ENCODE measurements around the gene TANC1. TPM values are rescaled to one million over a fixed set of nuclear protein-coding genes. Genes with fewer than 3 reads are reported as not detected.

TANC1 gene
- total RNA-seq, 1 donor: 34.7 TPM

DNA sequence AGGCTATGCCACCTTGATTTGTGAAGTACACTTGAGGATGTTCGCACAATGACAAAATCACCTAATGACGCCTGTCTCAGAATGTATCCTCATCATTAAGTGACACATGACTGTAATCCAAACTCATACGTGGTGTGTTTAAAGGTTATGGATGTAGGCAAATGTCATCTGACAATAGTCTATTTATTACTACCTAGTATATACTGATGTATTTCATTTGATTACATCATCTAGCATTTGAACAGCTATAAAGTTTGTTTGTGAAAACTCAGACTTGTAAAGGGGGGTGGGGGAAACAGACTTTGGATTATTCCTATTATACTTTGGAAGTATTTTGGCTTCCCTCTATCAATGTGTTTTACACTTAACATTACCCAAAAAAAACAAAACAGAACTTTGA, 129.9 kb downstream of the TANC1 start:
- Histone ChIP-seq H3K4me1 (ENCODE audit: insufficient read depth, low read length) (peaks cover 18% of the 10 kb centered on the region), H3K79me2 (ENCODE audit: insufficient read depth, low read length) (peaks cover 15% of the 10 kb centered on the region), H4K20me1 (ENCODE audit: insufficient read depth, low read length) (no peaks in the 10 kb centered on the region), H3K4me2 (ENCODE audit: insufficient read depth, low read length) (no peak overlapping the region), H3K27ac (ENCODE audit: low read depth, low read length) (peak overlapping the region; percentile 18), H3K36me3 (ENCODE audit: insufficient read depth, low read length) (no peaks in the 10 kb centered on the region), H3K4me3 (ENCODE audit: insufficient read depth, low read length) (no peak overlapping the region), H3K9me3 (ENCODE audit: low read depth, low read length) (peaks cover 8% of the 10 kb centered on the region), H2AFZ (ENCODE audit: low read length) (no peak overlapping the region), H3K27me3 (ENCODE audit: insufficient read depth, low read length) (no peaks in the 10 kb centered on the region)
- DNase-seq (ENCODE audit: insufficient read length, low spot score, missing footprints): no peak
- TF ChIP-seq, protein P1, sequence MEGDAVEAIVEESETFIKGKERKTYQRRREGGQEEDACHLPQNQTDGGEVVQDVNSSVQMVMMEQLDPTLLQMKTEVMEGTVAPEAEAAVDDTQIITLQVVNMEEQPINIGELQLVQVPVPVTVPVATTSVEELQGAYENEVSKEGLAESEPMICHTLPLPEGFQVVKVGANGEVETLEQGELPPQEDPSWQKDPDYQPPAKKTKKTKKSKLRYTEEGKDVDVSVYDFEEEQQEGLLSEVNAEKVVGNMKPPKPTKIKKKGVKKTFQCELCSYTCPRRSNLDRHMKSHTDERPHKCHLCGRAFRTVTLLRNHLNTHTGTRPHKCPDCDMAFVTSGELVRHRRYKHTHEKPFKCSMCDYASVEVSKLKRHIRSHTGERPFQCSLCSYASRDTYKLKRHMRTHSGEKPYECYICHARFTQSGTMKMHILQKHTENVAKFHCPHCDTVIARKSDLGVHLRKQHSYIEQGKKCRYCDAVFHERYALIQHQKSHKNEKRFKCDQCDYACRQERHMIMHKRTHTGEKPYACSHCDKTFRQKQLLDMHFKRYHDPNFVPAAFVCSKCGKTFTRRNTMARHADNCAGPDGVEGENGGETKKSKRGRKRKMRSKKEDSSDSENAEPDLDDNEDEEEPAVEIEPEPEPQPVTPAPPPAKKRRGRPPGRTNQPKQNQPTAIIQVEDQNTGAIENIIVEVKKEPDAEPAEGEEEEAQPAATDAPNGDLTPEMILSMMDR (IDR thresholded peaks at IDR 0.05; ENCODE audit: extremely low read depth, low read depth, low read length): no peak

GRCh38 chr2:159098921-159099411, 130.5 kb downstream of the TANC1 start:
- H4K20me1 ChIP-seq (ENCODE audit: insufficient read depth, low read length): no peaks in the 10 kb centered on the region
- TF ChIP-seq, protein P1 (IDR thresholded peaks at IDR 0.05; ENCODE audit: extremely low read depth, low read depth, low read length): no peak
- H3K4me2 ChIP-seq (ENCODE audit: insufficient read depth, low read length): no peak overlapping the region
- DNase-seq (ENCODE audit: insufficient read length, low spot score, missing footprints): no peak
- peaks cover 8% of the 10 kb centered on the region for H3K9me3 ChIP-seq (ENCODE audit: low read depth, low read length)
- H3K27ac ChIP-seq (ENCODE audit: low read depth, low read length): peak overlapping the region; percentile 18
- no peaks in the 10 kb centered on the region for H3K27me3 ChIP-seq (ENCODE audit: insufficient read depth, low read length)
- no peaks in the 10 kb centered on the region for H3K36me3 ChIP-seq (ENCODE audit: insufficient read depth, low read length)
- peaks cover 14% of the 10 kb centered on the region for H3K79me2 ChIP-seq (ENCODE audit: insufficient read depth, low read length)
- H3K4me1 ChIP-seq (ENCODE audit: insufficient read depth, low read length): peaks cover 12% of the 10 kb centered on the region
- no peak overlapping the region for H2AFZ ChIP-seq (ENCODE audit: low read length)
- H3K4me3 ChIP-seq (ENCODE audit: insufficient read depth, low read length): no peak overlapping the region

GRCh38 chr2:159101755-159102489, 133.5 kb downstream of the TANC1 start:
- H4K20me1 ChIP-seq (ENCODE audit: insufficient read depth, low read length): no peaks in the 10 kb centered on the region
- no peak for DNase-seq (ENCODE audit: insufficient read length, low spot score, missing footprints)
- H3K36me3 ChIP-seq (ENCODE audit: insufficient read depth, low read length): no peaks in the 10 kb centered on the region
- peaks cover 19% of the 10 kb centered on the region for H3K4me1 ChIP-seq (ENCODE audit: insufficient read depth, low read length)
- H3K27ac ChIP-seq (ENCODE audit: low read depth, low read length): peak overlapping the region; percentile 17
- H3K9me3 ChIP-seq (ENCODE audit: low read depth, low read length): no peaks in the 10 kb centered on the region
- TF ChIP-seq, protein P1 (IDR thresholded peaks at IDR 0.05; ENCODE audit: extremely low read depth, low read depth, low read length): no peak
- H3K79me2 ChIP-seq (ENCODE audit: insufficient read depth, low read length): peaks cover 2% of the 10 kb centered on the region
- H3K4me2 ChIP-seq (ENCODE audit: insufficient read depth, low read length): peak overlapping the region; percentile 61
- H3K4me3 ChIP-seq (ENCODE audit: insufficient read depth, low read length): peak overlapping the region; percentile 41
- no peaks in the 10 kb centered on the region for H3K27me3 ChIP-seq (ENCODE audit: insufficient read depth, low read length)
- H2AFZ ChIP-seq (ENCODE audit: low read length): peak overlapping the region; percentile 48

DNA sequence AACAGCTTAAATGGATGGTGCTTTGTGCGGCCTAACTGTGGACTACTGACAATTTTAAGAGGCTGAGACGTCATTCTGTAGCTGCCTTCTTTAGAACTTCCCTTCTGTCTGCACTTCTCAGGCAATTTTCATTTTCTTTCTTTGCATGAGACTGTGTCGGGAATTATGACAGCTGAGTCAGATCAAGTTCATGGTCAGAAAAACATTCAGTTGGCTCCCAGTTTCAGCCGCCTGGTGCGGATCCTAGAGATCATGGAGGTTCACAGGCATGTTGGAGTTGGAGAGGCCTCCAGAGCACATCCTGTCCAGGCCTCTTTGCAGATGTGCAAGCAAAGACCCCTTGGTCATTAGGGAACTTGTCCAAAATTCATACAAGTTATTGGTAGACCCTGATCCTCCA, 135.0 kb downstream of the TANC1 start:
- no peak overlapping the region for H3K27ac ChIP-seq (ENCODE audit: low read depth, low read length)
- no peak overlapping the region for H2AFZ ChIP-seq (ENCODE audit: low read length)
- no peaks in the 10 kb centered on the region for H3K9me3 ChIP-seq (ENCODE audit: low read depth, low read length)
- H3K27me3 ChIP-seq (ENCODE audit: insufficient read depth, low read length): no peaks in the 10 kb centered on the region
- TF ChIP-seq, protein P1 (IDR thresholded peaks at IDR 0.05; ENCODE audit: extremely low read depth, low read depth, low read length): no peak
- peaks cover 19% of the 10 kb centered on the region for H3K4me1 ChIP-seq (ENCODE audit: insufficient read depth, low read length)
- H3K4me3 ChIP-seq (ENCODE audit: insufficient read depth, low read length): no peak overlapping the region
- H3K79me2 ChIP-seq (ENCODE audit: insufficient read depth, low read length): peaks cover 2% of the 10 kb centered on the region
- no peaks in the 10 kb centered on the region for H4K20me1 ChIP-seq (ENCODE audit: insufficient read depth, low read length)
- no peak for DNase-seq (ENCODE audit: insufficient read length, low spot score, missing footprints)
- no peaks in the 10 kb centered on the region for H3K36me3 ChIP-seq (ENCODE audit: insufficient read depth, low read length)
- no peak overlapping the region for H3K4me2 ChIP-seq (ENCODE audit: insufficient read depth, low read length)

Data from osteoblast (primary cell).